GM12891 (cell line): ENCODE measurements around the gene ZNF273.

Experiments
- PAX5 ChIP-seq: IDR thresholded peaks from 2 replicates; pipeline ENCODE4 v1.6.1; 2011; ENCODE audit warnings: low read length, moderate library complexity, mild to moderate bottlenecking; ENCODE audit not compliant: insufficient read depth, severe bottlenecking
- POLR2A ChIP-seq: IDR thresholded peaks from 2 replicates; pipeline ENCODE4 v1.6.1; 2011; ENCODE audit warnings: low read depth, low read length, control low read depth
- POLR2AphosphoS5 ChIP-seq: IDR thresholded peaks from 2 replicates; pipeline ENCODE4 v1.6.1; 2011; ENCODE audit warnings: low read depth, low read length, control low read depth
- POU2F2 ChIP-seq: IDR thresholded peaks from 2 replicates; pipeline ENCODE4 v1.6.1; 2011; ENCODE audit warnings: low read depth, mild to moderate bottlenecking, control low read depth, low read length, moderate library complexity
- TAF1 ChIP-seq: IDR thresholded peaks from 2 replicates; pipeline ENCODE4 v1.6.1; 2011; ENCODE audit warnings: low read depth, low read length, control low read depth

- no peak for TF ChIP-seq POLR2A
- no peak for TF ChIP-seq PAX5
- TF ChIP-seq POLR2AphosphoS5: no peak
- TF ChIP-seq TAF1: no peak
- TF ChIP-seq POU2F2: no peak
These were observed 5.3 kb downstream of the ZNF273 start for GRCh38 chr7:64908358-64908757.
